Measurements from ENCODE around the gene ZNF526. TPM values are rescaled to one million over a fixed set of nuclear protein-coding genes. Genes with fewer than 3 reads are reported as not detected.
"Not testable (repeated sequence)": the region's sequence is repeated elsewhere in the genome, so short reads cannot be mapped to it uniquely, and the experiment has no call there.

ZNF526 gene
- total RNA-seq, 1 donor from 2014 or later = 6.5 TPM

DNA sequence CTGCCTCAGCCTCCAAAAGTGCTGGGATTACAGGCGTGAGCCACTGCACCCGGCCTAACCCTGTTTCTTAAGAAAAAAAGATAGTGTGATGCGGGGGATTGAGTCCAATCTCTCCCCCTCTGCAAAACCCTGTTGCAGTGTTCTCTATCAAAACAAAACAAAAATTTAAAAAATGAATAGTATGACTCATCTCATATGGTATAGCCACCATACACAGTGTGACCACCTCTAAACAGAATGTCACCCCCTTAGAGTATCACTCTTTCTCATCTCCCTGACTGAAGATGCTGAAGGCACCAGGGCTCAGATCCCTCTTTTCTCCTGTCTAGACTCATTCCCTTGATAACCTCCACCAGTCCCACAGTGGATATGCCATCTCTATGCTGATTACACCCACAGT lies 41.7 kb downstream of the ZNF526 start:
- H3K27ac Mint-ChIP-seq = peak overlapping the region; percentile 64
- Histone ChIP-seq H3K4me1 (peaks cover 9% of the 10 kb centered on the region), H3K27me3 (no peaks in the 10 kb centered on the region), H3K79me2 (ENCODE audit: low read depth) (no peaks in the 10 kb centered on the region), H3K4me2 (no peak overlapping the region), H2AFZ (replicated peaks) (no peak overlapping the region), H3K36me3 (no peaks in the 10 kb centered on the region), H3K9me3 (ENCODE audit: low read depth) (no peaks in the 10 kb centered on the region), H3K4me3 (no peak overlapping the region), H4K20me1 (ENCODE audit: low read depth) (no peaks in the 10 kb centered on the region), H3K27ac (no peak overlapping the region), H3K9ac (no peak overlapping the region), H3F3A (ENCODE audit: low read depth) (peaks cover 15% of the 10 kb centered on the region)
- no peaks in the 10 kb centered on the region for H3K9me3 Mint-ChIP-seq
- H3K36me3 Mint-ChIP-seq = no peaks in the 10 kb centered on the region
- H3K4me3 Mint-ChIP-seq = peak overlapping the region; percentile 44
- no peak for DNase-seq (ENCODE audit: low spot score)
- H3K4me1 Mint-ChIP-seq = peaks cover 8% of the 10 kb centered on the region
- H3K27me3 Mint-ChIP-seq (ENCODE audit: insufficient read depth, low read depth) = peaks cover 10% of the 10 kb centered on the region
- no peak for TF ChIP-seq EZH2 (IDR thresholded peaks at IDR 0.05)
- TF ChIP-seq EZH2phosphoT487 (IDR thresholded peaks at IDR 0.05) = no peak
- no peak for TF ChIP-seq CTCF (IDR thresholded peaks at IDR 0.05)

- H3K4me1 ChIP-seq; DNase-seq (ENCODE audit: low spot score); H3K36me3 Mint-ChIP-seq; H3K27me3 Mint-ChIP-seq (ENCODE audit: insufficient read depth, low read depth); H4K20me1 ChIP-seq (ENCODE audit: low read depth); H2AFZ ChIP-seq (replicated peaks); H3K9me3 ChIP-seq (ENCODE audit: low read depth); H3K36me3 ChIP-seq; H3K4me2 ChIP-seq; H3K4me3 ChIP-seq; H3K9me3 Mint-ChIP-seq; H3F3A ChIP-seq (ENCODE audit: low read depth); H3K27ac ChIP-seq; H3K9ac ChIP-seq; H3K27me3 ChIP-seq: not testable (repeated sequence)
- H3K4me1 Mint-ChIP-seq = peaks cover 27% of the 10 kb centered on the region
- H3K4me3 Mint-ChIP-seq = peak overlapping the region; percentile 41
- peaks cover 11% of the 10 kb centered on the region for H3K79me2 ChIP-seq (ENCODE audit: low read depth)
- H3K27ac Mint-ChIP-seq = peak overlapping the region; percentile 13
These were observed 46.0 kb downstream of the ZNF526 start for GRCh38 chr19:42266105-42266504.

DNA sequence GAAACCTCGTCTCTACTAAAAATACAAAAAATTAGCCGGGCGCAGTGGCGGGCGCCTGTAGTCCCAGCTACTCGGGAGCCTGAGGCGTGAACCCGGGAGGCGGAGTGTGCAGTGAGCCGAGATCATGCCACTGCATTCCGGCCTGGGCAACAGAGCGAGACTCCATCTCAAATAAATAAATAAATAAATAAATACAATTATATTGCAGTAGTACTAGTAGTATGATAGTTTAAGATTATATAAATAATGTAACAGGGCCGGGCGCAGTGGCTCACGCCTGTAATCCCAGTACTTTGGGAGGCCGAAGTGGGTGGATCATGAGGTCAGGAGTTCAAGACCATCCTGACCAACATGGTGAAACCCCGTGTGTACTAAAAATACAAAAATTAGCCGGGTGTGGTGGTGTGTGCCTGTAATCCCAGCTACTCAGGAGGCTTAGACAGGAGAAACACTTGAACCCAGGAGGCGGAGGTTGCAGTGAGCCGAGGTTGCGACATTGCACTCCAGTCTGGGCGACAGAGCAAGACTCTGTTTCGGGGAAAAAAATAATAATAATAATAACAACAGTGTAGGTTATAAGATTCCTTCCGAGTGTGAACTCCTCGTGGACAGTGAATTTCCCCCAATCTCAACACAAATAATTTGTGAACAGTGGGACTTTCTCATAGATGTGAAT lies 47.0 kb downstream of the ZNF526 start:
- peak overlapping the region; percentile 77 for H3K4me2 ChIP-seq
- not testable (repeated sequence) for H3K9ac ChIP-seq

DNA sequence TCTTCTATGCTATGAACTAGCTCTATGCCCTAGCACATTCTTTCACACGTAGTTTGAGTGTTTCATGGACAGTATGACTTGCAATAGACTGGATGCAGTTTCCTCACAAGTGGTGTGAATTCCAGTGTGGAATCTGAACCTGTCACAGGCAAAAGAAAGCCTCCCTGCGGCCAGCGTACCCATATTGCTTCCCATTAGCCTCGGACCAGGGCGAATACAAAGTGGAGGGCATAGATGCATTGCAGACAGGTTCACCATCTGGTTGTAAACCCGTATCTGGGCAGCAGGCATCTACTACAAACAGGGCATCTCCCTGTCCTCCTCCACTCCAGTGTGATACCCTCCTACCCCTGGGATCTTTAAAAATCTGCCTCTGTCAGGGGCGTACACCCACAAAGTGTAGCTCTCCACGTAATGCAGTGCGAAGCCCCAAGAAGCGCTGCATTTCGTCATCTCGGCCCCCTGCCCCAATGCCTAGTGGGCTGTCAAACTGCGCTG lies 47.6 kb downstream of the ZNF526 start:
- Histone ChIP-seq H3K4me2 (peak overlapping the region; percentile 77), H3K27ac (no peak overlapping the region), H3K27me3 (no peaks in the 10 kb centered on the region), H2AFZ (replicated peaks) (peak overlapping the region; percentile 66), H3K36me3 (no peaks in the 10 kb centered on the region), H3K4me1 (peaks cover 8% of the 10 kb centered on the region), H3K79me2 (ENCODE audit: low read depth) (peaks cover 11% of the 10 kb centered on the region), H4K20me1 (ENCODE audit: low read depth) (no peaks in the 10 kb centered on the region), H3F3A (ENCODE audit: low read depth) (peaks cover 5% of the 10 kb centered on the region), H3K9me3 (ENCODE audit: low read depth) (no peaks in the 10 kb centered on the region), H3K4me3 (peak overlapping the region; percentile 91), H3K9ac (peak overlapping the region; percentile 14)
- TF ChIP-seq EZH2 (IDR thresholded peaks at IDR 0.05) (no peak), EZH2phosphoT487 (IDR thresholded peaks at IDR 0.05) (no peak), CTCF (IDR thresholded peaks at IDR 0.05) (no peak)
- H3K27ac Mint-ChIP-seq = no peak overlapping the region
- H3K4me1 Mint-ChIP-seq = peaks cover 31% of the 10 kb centered on the region
- no peaks in the 10 kb centered on the region for H3K36me3 Mint-ChIP-seq
- peaks cover 5% of the 10 kb centered on the region for H3K27me3 Mint-ChIP-seq (ENCODE audit: insufficient read depth, low read depth)
- H3K9me3 Mint-ChIP-seq = no peaks in the 10 kb centered on the region
- H3K4me3 Mint-ChIP-seq = no peak overlapping the region
- no peak for DNase-seq (ENCODE audit: low spot score)

More for the DNA sequence above, 47.0 kb downstream of the ZNF526 start:
- H3K36me3 Mint-ChIP-seq; H3K36me3 ChIP-seq; DNase-seq (ENCODE audit: low spot score); H3K9me3 Mint-ChIP-seq; H2AFZ ChIP-seq (replicated peaks); H3K27ac Mint-ChIP-seq; H3K27me3 Mint-ChIP-seq (ENCODE audit: insufficient read depth, low read depth); H3K4me1 ChIP-seq; H3K4me3 ChIP-seq; H3F3A ChIP-seq (ENCODE audit: low read depth); H3K27me3 ChIP-seq; H4K20me1 ChIP-seq (ENCODE audit: low read depth); H3K9me3 ChIP-seq (ENCODE audit: low read depth); H3K4me3 Mint-ChIP-seq; H3K27ac ChIP-seq: not testable (repeated sequence)
- H3K4me1 Mint-ChIP-seq = peaks cover 31% of the 10 kb centered on the region
- H3K79me2 ChIP-seq (ENCODE audit: low read depth) = peaks cover 11% of the 10 kb centered on the region

All from neural progenitor cell (in vitro differentiated cells).